WERI-Rb-1 (cell line): ENCODE data around the gene SEMA7A.

Experiments
- DNase-seq: peaks from one replicate; pipeline ENCODE4 v3.0.0-alpha.2; 2020
- H3K27ac ChIP-seq: fragments of 250-450 bp; sonication (Bioruptor Pico); 2 replicates; pipeline ENCODE4 v1.5.1; 2020; ENCODE audit warnings: mild to moderate bottlenecking, moderate library complexity
- H3K27me3 ChIP-seq: fragments of 250-450 bp; sonication (Bioruptor Pico); 2 replicates; pipeline ENCODE4 v1.5.1; 2021; ENCODE audit warnings: mild to moderate bottlenecking, low read depth, moderate library complexity; ENCODE audit not compliant: insufficient read depth, severe bottlenecking
- H3K36me3 ChIP-seq: fragments of 250-450 bp; sonication (Bioruptor Pico); 2 replicates; pipeline ENCODE4 v1.5.1; 2020; ENCODE audit warnings: mild to moderate bottlenecking, moderate library complexity
- H3K4me3 ChIP-seq: 2 replicates; pipeline ENCODE4 v1.5.1; 2011; ENCODE audit warnings: low read depth, mild to moderate bottlenecking, control low read depth, low read length
- H3K9me3 ChIP-seq: fragments of 250-450 bp; sonication (Bioruptor Pico); 2 replicates; pipeline ENCODE4 v1.5.1; 2021; ENCODE audit warnings: mild to moderate bottlenecking, moderate library complexity; ENCODE audit not compliant: severe bottlenecking
- CTCF ChIP-seq: IDR thresholded peaks from 2 replicates; pipeline ENCODE4 v1.5.1; 2011; ENCODE audit warnings: low read depth, mild to moderate bottlenecking, control low read depth, inconsistent platforms, low read length

The SEMA7A gene

GRCh38 chr15:74466570-74466969 lies 32.8 kb upstream of the SEMA7A start:
- no peaks in the 10 kb centered on the region for H3K27me3 ChIP-seq
- peaks cover 26% of the 10 kb centered on the region for H3K36me3 ChIP-seq
- TF ChIP-seq CTCF, result no peak
- H3K9me3 ChIP-seq, result no peaks in the 10 kb centered on the region
- DNase-seq, result no peak
- no peak overlapping the region for H3K27ac ChIP-seq
- H3K4me3 ChIP-seq, result no peak overlapping the region

- no peak overlapping the region for H3K27ac ChIP-seq
- TF ChIP-seq CTCF, result no peak
- peaks cover 21% of the 10 kb centered on the region for H3K36me3 ChIP-seq
- H3K4me3 ChIP-seq, result no peak overlapping the region
- DNase-seq, result no peak
- no peaks in the 10 kb centered on the region for H3K9me3 ChIP-seq
- H3K27me3 ChIP-seq, result no peaks in the 10 kb centered on the region
These were observed 31.1 kb upstream of the SEMA7A start for GRCh38 chr15:74464897-74465296.

- TF ChIP-seq CTCF, result no peak
- no peak overlapping the region for H3K4me3 ChIP-seq
- no peaks in the 10 kb centered on the region for H3K27me3 ChIP-seq
These were observed 30.5 kb upstream of the SEMA7A start for GRCh38 chr15:74464216-74464615.

GRCh38 chr15:74463634-74464033 lies 29.9 kb upstream of the SEMA7A start:
- DNase-seq, result no peak
- H3K36me3 ChIP-seq, result peaks cover 20% of the 10 kb centered on the region
- H3K9me3 ChIP-seq, result no peaks in the 10 kb centered on the region
- no peak overlapping the region for H3K27ac ChIP-seq
- H3K4me3 ChIP-seq, result no peak overlapping the region
- H3K27me3 ChIP-seq, result no peaks in the 10 kb centered on the region
- TF ChIP-seq CTCF, result no peak

More at GRCh38 chr15:74464216-74464615, 30.5 kb upstream of the SEMA7A start:
- no peak for DNase-seq
- peaks cover 21% of the 10 kb centered on the region for H3K36me3 ChIP-seq
- H3K9me3 ChIP-seq, result no peaks in the 10 kb centered on the region
- no peak overlapping the region for H3K27ac ChIP-seq

- TF ChIP-seq CTCF, result no peak
These were observed 28.2 kb upstream of the SEMA7A start for GRCh38 chr15:74461847-74462511.

More at GRCh38 chr15:74461847-74462511, 28.2 kb upstream of the SEMA7A start:
- DNase-seq, result peak; percentile 14
- Histone ChIP-seq H3K4me3 (peak overlapping the region; percentile 94), H3K36me3 (peaks cover 16% of the 10 kb centered on the region), H3K9me3 (no peaks in the 10 kb centered on the region), H3K27ac (peak overlapping the region; percentile 95), H3K27me3 (no peaks in the 10 kb centered on the region)
